Embryonic facial prominence (tissue), 1 donor: ENCODE data around the gene RGS19.

Experiments
- DNase-seq: peaks from one replicate; pipeline ENCODE4 v3.0.0-alpha.2; 2016; ENCODE audit errors: extremely low spot score

Gene RGS19

DNA sequence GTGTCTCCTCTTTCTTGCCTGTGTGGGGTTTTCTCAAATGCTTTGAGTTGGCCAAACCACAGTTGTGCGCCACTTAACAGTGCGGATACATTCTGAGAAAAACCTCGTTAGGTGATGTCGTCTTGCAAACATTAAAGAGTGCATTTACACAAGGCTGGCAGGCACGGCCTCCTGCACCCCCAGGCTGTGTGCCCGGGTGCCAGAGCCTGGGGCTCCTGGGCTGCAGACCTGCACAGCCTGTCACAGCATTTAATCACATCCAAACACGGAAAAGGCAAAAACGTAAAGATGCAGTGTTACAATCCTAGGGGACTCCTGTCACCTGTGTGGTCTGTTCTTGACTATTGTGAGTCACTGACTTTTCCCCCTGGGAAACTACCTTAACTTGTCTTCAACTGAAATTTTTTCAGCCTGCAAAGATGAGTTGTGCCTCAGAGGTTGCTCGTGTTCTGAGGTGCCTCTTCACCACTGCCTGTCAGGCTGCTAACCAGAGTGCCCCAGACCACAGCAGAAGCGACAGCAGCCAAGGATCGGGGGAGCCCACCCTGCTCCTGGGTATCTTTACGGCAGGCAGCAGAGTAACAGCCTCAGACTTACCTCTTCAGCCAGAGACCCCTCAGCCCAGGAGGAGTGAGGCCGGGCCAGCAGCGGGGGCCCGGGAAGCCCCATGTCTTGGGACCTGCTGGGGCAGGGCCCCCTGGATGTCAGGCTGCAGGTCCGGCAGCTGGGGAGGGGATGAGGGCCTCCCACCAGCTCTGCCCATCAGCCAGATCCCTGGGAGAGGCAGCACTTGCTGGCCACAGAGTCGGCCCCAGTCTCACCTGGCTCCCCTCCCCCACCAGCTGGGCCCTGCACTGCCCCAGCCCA lies 44.0 kb downstream of the RGS19 start:
- DNase-seq: no peak

DNA sequence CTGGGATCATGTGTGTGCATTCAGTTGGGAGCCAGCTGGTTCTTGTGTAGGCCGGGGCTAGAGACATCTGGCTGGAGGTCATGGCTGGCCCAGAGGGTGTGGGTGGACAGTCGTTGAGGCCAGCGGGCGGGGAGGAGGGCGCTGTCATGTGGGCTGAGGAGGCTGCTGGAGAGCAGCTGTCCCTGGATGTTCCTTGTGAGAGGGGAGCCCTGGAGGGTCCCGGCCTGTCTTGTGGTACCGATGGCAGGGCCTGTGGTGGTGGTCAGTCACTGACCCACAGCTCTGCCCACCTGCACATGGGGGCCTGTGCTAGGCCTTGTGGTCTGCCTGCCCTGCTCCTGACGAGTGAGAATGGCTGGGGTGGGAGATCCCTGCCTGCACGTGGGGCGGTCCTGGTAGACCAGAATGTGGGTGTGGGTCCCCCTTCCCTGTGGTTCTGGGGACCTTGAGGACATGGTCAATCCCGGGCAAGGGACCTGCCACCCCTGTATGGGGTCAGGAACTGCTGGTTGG lies 45.3 kb downstream of the RGS19 start:
- no peak for DNase-seq

DNA sequence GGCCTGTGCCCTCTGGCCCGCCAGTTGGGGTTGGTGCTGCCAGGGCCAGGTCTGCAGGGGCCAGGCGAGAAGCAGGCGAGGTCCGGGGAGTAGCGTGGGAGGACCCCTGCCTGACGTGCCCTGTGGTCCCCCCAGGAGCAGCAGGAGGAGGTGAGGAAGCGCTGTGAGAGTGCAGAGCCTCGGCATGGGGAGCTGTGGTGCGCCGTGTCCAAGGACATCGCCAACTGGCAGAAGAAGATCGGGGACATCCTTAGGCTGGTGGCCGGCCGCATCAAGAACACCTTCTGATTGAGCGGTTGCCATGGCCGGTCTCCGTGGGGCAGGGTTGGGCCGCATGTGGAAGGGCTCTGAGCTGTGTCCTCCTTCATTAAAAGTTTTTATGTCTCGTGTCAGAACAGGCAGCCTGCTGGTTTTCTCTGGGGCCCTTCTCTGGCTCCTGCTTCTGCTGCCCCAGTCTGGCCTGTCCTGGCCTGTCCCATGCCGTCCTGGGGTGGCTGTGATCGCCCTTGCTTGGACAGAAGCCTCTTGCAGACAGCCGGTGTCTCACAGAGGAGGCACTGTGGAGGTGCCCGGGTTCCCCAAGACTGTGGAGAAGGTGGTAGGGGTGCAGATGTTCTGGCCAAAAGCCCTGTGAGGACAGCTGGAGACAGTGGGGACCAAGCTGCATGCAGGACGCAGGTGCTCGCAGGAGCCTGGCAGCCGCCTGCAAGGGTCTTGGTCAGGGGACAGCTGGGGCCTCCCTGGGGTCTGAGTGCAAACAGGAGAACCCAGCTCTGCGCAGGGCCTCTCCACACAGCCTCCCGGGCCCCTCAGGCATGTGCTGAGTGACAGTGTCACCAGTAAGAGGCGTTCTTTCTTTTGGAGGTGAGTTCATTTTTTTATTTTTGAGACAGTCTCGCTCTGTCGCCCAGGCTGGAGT lies 46.4 kb downstream of the RGS19 start:
- no peak for DNase-seq

DNA sequence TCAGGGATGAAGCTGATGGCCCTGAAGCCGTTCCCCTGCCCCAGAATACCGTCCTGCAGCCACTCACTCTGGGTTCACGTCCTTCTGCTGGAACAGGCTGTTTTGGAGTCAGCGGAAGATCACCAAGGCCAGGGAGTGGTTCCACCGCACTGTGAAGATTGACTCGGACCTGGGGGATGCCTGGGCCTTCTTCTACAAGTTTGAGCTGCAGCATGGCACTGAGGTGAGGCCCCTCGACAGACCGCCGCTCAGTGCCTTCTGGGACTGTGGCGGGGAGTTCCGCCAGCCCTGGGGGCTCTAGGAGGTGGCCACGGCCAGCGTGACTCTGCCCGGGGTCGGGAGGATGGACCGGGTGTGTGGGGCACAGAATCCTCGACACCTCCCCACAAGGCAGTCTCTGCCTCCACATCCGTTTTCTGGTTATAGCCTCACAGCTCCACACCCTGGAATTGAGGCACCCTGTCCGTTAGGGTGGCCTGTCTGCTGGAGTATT lies 47.5 kb downstream of the RGS19 start:
- DNase-seq: no peak

DNA sequence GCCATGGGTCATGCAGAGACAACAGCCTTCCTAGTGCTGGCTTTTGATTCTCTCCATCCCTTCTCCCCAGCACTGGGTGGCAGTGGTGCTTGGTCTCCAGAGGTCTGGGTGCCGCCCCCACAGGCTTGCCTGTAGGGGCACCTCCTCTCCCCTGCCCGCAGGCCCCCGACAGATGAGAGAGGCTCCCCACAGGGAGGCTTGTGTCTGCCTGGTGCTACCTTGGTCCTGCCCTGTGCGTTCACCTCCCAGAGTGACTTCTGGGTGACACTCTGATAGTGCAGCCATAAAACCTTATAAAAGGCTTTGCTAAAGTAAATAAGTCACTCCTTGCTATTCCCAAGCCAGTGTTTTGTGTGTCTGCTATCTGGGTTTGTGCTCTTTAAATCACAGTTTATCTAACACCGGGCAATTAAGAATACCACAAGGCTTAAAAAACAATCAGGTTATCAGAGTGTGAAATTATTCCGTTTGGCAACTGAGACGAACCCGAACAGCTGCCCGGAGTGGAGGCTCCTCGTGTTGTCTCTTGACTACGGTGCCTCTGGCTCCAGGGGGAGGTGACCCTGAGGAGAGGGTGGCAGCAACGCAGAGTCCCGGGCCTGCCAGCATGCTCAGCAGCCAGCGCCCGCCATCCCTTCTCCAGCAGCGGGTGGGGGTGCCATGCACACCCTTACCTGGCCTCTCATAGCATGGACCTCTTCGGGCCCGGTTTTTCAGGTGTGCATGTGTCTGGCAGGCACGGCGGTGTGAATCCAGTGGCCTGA lies 48.8 kb downstream of the RGS19 start:
- no peak for DNase-seq

DNA sequence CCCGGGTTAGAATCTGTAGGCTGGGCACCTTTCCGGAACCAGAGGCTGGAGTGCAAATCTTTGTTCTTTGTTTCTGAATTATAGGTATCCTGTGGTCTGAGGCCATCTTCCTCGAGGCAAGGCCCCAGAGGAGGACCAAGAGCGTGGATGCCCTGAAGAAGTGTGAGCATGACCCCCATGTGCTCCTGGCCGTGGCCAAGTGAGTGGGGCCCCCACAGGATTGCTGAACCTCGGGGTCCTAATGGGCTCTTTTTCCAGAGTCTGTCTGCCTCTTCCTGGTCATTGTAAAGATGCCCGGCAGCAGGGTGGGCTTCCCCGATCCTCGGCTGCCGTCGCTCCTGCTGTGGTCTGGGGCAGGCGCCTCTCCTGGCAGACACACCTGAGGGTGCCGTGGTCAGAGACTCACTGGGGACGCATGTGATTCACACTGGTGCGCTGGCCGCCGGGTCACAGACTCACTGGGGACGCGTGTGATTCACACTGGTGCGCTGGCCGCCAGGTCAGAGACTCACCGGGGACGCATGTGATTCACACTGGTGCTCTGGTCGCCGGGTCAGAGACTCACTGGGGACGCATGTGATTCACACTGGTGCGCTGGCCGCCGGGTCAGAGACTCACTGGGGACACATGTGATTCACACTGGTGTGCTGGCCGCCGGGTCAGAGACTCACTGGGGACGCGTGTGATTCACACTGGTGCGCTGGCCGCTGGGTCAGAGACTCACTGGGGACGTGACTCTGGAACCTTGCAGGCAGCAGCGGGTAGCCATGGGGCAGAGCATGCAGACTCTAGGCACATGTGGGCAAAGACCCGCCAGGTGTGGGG lies 49.8 kb downstream of the RGS19 start:
- no peak for DNase-seq

DNA sequence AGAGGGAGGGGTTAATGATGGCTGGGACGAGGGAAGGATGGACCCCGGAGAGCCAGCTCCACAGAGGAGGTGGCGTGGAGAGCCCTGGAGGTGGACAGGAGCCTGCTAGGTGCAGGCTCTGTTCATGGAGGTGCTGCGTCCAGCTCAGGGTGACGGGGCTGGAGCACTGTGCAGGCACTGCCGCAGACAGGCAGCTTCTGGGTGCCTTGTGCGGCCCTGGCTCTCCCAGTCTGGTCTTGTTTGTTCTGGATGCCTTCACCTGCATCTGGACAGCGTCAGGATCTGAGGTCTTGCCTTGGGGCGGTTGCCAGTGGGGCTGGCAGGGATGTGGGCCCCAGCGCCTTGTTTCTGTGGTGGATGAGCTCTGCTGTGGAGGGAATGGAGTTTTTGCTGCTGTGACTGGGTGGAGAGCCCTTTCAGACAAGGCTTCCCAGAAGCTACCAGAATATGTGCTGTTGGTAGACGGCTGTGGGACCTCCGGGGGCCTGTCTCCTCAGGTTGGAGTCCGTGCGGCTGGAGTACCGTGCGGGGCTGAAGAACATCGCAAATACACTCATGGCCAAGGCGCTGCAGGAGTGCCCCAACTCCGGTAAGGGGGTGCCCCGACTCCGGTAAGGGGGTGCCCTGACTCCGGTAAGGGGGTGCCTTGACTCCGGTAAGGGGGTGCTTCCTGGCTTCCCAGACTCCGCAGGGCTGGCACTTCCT lies 51.2 kb downstream of the RGS19 start:
- no peak for DNase-seq

DNA sequence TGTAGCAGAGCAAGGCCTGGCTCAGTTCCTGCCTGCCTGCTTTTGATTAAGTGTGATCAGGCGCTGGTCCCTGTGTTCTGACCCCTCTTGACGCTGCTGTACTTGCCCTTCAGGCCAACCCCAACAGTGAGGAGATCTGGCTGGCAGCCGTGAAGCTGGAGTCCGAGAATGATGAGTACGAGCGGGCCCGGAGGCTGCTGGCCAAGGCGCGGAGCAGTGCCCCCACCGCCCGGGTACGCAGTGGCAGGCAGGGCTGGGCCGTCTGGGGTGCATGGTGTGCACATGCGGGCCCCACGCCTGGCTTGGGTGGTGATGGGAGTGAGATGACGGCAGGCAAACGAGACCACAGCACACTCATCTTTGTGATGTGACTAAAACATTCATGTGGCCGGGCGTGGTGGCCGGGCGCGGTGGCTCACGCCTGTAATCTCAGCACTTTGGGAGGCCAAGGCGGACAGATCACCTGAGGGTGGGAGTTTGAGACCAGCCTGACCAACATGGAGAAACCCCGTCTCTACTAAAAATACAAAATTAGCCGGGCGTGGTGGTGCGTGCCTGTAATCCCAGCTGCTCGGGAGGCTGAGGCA lies 53.4 kb downstream of the RGS19 start:
- DNase-seq: no peak

DNA sequence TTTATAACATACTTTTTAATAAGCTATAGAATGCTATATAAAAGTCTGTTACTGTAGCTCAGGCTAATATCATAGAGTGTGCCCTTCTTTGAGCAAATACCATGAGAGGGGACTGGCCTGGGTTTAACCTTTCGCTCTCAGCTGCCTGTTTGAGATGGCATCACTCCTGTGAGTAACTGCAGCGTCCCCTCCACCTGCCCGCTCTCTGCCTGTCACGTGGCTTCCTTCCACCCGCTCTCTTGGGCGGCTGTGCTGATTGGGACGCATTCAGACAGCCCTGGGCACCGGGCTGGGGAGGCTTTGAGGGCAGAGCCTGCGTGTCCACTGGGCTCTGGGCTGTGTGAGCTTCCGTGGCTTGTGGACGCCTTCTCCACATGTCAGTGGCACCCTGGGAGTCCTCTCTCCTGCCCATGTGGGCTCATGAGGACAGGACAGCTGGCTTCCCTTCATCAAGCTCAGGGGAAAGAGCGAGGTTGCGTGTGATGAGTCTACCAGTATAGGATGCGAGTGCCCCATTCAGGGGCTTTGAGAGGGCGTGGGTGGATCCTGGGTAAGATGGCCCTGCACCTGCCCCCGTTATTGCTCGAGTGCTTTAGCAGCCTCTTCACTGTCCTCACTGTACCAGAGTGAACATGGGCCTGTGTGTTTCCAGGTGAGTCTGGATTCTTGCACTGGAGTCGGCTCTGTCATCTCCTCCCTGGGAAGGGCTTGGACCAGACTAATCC lies 54.1 kb downstream of the RGS19 start:
- DNase-seq: no peak

DNA sequence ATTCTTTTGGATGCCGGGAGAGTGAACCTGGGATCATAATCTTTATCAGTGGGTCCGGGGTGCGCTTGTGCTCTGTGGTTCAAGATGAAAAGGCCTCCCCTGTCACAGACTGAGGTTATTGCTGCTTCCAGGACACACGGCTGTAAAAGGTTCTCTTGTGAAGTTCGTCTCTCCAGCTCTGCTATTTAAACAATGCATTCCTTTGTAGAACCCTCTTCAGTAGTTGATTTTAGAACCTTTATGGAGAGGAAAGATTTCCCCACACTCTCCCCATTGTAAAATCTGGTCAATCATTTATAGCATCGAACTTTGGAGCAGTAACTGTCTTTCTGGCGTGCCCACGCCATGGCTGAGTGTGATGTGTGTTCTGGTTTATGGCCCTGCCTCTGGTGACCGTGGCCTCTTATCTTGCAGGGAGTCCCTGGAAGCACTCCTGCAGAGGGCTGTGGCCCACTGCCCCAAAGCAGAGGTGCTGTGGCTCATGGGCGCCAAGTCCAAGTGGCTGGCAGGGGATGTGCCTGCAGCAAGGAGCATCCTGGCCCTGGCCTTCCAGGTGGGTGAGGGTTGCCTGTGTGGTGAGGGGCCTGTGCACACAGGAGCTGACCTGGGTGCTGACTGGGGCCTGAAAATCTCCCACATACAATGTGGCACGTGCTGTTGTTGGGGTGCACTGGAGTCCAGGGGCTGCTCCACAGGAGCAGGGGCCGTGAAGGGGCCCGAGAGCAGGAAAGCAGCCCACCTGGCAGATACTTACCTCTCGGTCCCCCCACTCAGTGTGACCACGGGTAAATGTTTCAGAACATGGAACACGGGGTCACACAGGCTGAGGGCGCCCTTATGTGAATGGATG lies 55.0 kb downstream of the RGS19 start:
- no peak for DNase-seq

DNA sequence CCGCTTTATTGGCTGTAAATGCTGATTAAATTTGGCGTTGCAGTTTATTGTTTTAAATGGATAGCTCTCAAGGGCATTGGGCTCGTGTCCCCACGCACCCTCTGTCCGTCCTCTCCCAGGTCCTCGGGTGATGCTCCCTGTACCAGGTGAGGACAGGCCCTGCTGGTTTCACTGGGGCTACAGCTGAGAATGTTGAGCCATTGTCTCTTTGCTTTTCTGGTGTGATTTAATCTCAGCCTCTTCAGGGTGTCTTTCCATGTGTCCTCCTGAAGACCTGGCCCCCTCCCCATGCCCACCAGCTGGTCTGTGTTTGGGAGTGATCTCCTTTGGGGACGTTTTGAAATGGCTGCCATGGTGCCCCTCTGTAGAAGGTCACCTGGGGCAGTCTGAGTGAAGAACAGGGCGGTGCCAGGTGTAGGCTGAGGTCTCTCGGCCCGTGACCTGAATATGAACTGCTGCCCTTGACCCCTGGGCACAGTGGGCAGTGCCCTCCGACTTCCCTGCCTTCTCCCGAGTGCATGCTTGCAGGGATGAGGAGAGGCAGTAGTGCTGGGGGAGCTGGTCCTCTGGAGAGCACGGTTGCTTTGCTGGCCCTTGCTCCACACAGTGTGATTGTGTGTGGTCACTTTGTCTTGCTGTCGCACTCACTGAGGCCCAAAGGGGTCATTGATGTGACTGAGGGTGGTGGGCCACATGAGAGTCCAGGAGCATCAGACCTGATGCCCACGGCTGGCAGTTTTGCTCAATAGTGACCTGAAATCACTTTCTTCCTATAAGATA lies 55.8 kb downstream of the RGS19 start:
- DNase-seq: no peak
